B cell (primary cell): ENCODE results near the gene DPM1. TPM values are rescaled to one million over a fixed set of nuclear protein-coding genes. Genes with fewer than 3 reads are reported as not detected.

Source experiments
- ATAC-seq: fragments of 200-7000 bp; cut with Tn5 transposase; one replicate; pipeline ENCODE4 v1.10.0; 2021; ENCODE audit warnings: low read depth, mild to moderate bottlenecking, moderate number of reproducible peaks, moderate library complexity
- CTCF ChIA-PET: fragments of 350-600 bp; sonication (Branson Sonifier 250); formaldehyde crosslinking; loops from one replicate; lab custom pipeline; 2021; ENCODE audit warnings: antibody characterized with exemption, inconsistent platforms; lab: Charles Lee
- POLR2A ChIA-PET: fragments of 350-600 bp; sonication (Branson Sonifier 250); formaldehyde crosslinking; loops from one replicate; lab custom pipeline; 2021; ENCODE audit warnings: antibody characterized with exemption; lab: Charles Lee
- DNase-seq: peaks from one replicate; pipeline ENCODE4 v3.0.0; 2013
- H2AFZ ChIP-seq: 2 replicates; pipeline ENCODE4 v1.6.1; 2012; ENCODE audit warnings: mild to moderate bottlenecking, low read depth, low read length; ENCODE audit not compliant: insufficient read depth, poor library complexity, severe bottlenecking
- H3K27ac ChIP-seq, 2 donors: 1 replicate in 1 of 2; 2 replicates in 1 of 2; pipeline ENCODE4 v1.5.1; 2012 to 2013; ENCODE audit warnings: low read length in 2 of 2, mild to moderate bottlenecking in 2 of 2, moderate library complexity in 1 of 2
- H3K27me3 ChIP-seq, 4 experiments: fragments of 200-600 bp in 1 of 4; sonication (generic) in 1 of 4; replicated peaks in 1 of 4; 1 replicate in 2 of 4; 2 replicates in 2 of 4; pipeline versions ENCODE4 v1.6.1 to v1.7.0; 2013 to 2016; ENCODE audit warnings: low read length in 3 of 4, mild to moderate bottlenecking in 2 of 4, mixed read lengths in 1 of 4, moderate library complexity in 1 of 4; ENCODE audit not compliant: insufficient read depth in 4 of 4, control insufficient read depth in 3 of 4; ENCODE audit errors: control extremely low read depth in 1 of 4
- H3K36me3 ChIP-seq, 2 experiments: replicated peaks in 1 of 2; 1 replicate in 1 of 2; 2 replicates in 1 of 2; pipeline versions ENCODE4 v1.6.1 to v1.7.1; 2013; ENCODE audit warnings: low read length in 1 of 2; ENCODE audit not compliant: insufficient read depth in 2 of 2, control insufficient read depth in 1 of 2; ENCODE audit errors: control extremely low read depth in 1 of 2, extremely low read depth in 1 of 2
- H3K4me1 ChIP-seq, 2 donors: fragments of 200-600 bp in 1 of 2; sonication (generic) in 1 of 2; 1 replicate in 1 of 2; 2 replicates in 1 of 2; pipeline versions ENCODE4 v1.5.1 to v1.6.1; 2013 to 2017; ENCODE audit warnings: low read length in 2 of 2; ENCODE audit not compliant: control insufficient read depth in 2 of 2, insufficient read depth in 2 of 2
- H3K4me2 ChIP-seq: replicated peaks from 2 replicates; pipeline ENCODE3; 2012; ENCODE audit warnings: mild to moderate bottlenecking, low read depth, low read length; ENCODE audit not compliant: poor library complexity, severe bottlenecking
- H3K4me3 ChIP-seq, 5 experiments: fragments of 200-600 bp in 1 of 5; sonication (generic) in 1 of 5; 1 replicate in 3 of 5; 2 replicates in 2 of 5; pipeline versions ENCODE4 v1.5.1 to v1.7.0; 2011 to 2016; ENCODE audit warnings: low read length in 4 of 5, mild to moderate bottlenecking in 4 of 5, low read depth in 2 of 5, control low read depth in 1 of 5, moderate library complexity in 1 of 5; ENCODE audit not compliant: insufficient read depth in 1 of 5; ENCODE audit errors: control extremely low read depth in 1 of 5, extremely low read depth in 1 of 5
- H3K79me2 ChIP-seq: fragments of 200-600 bp; sonication (generic); one replicate; pipeline ENCODE4 v1.6.0; 2016; ENCODE audit warnings: low read length; ENCODE audit not compliant: control insufficient read depth, insufficient read depth
- H3K9ac ChIP-seq: fragments of 200-600 bp; sonication (generic); 2 replicates; pipeline ENCODE4 v1.6.1; 2017; ENCODE audit warnings: mild to moderate bottlenecking, low read length, moderate library complexity
- H3K9me3 ChIP-seq, 3 donors: one replicate each; pipeline versions ENCODE4 v1.6.1 to v1.7.1; 2013; ENCODE audit warnings: low read length in 2 of 3; ENCODE audit not compliant: control insufficient read depth in 2 of 3, insufficient read depth in 1 of 3; ENCODE audit errors: control extremely low read depth in 1 of 3
- H4K20me1 ChIP-seq: 2 replicates; pipeline ENCODE4 v1.6.0; 2012; ENCODE audit warnings: mild to moderate bottlenecking, low read length; ENCODE audit not compliant: insufficient read depth, control insufficient read depth, poor library complexity, severe bottlenecking
- H3K27ac Mint-ChIP-seq: one replicate; pipeline ENCODE4 v1.8.0; 2021; ENCODE audit warnings: mixed read lengths
- H3K27me3 Mint-ChIP-seq: one replicate; pipeline ENCODE4 v1.8.0; 2021; ENCODE audit warnings: mixed read lengths
- H3K4me1 Mint-ChIP-seq: one replicate; pipeline ENCODE4 v1.8.0; 2021; ENCODE audit warnings: mixed read lengths
- H3K4me3 Mint-ChIP-seq: one replicate; pipeline ENCODE4 v1.8.0; 2021; ENCODE audit warnings: mixed read lengths
- H3K9me3 Mint-ChIP-seq: one replicate; pipeline ENCODE4 v1.8.0; 2022; ENCODE audit warnings: mixed read lengths; ENCODE audit not compliant: insufficient read depth
- CTCF ChIP-seq: fragments of 200-600 bp; IDR thresholded peaks from one replicate; pipeline ENCODE4 v1.8.0; 2022; ENCODE audit warnings: antibody characterized with exemption, mild to moderate bottlenecking
- EZH2 ChIP-seq: IDR thresholded peaks from 2 replicates; pipeline ENCODE4 v1.6.1; 2012; ENCODE audit warnings: borderline replicate concordance, low read depth, mild to moderate bottlenecking, moderate library complexity, low read length; ENCODE audit not compliant: insufficient read depth, poor library complexity, severe bottlenecking
- WGBS: methylation state at CpG from one replicate; pipeline ENCODE4 v1.1.5; 2013; ENCODE audit warnings: missing lambda C conversion rate; ENCODE audit not compliant: insufficient coverage; 5-methylcytosine and 5-hydroxymethylcytosine counted together
- intact Hi-C: fragments of 100-400 bp; cut with micrococcal nuclease; formaldehyde crosslinking; loops from one replicate; pipeline ENCODE4 v1.10.0; 2022
- polyA plus RNA-seq: library from polyadenylated mRNA; depleted of rRNA; stranded (reverse); fragments of >200 nt; gene quantifications from 2 replicates; pipeline ENCODE4 v1.2.3, GENCODE V29; 2012
- total RNA-seq, 2 donors: library from RNA; stranded (reverse); fragments of 120-200 nt in 1 of 2; gene quantifications; 1 replicate in 1 of 2; 2 replicates in 1 of 2; pipeline versions ENCODE4 v1.2.3 to v1.2.4, GENCODE V29; 2013 to 2022

The DPM1 gene
- total and polyA plus RNA-seq, 2 donors (not counting 1 experiment from before 2014, with no cell fraction given) = 13.4 to 35.2 TPM

- intact Hi-C loops = loop anchor here (5.0 kb wide), 1 partner anchor 36 kb away; no protein-coding TSS in a partner anchor
- DNase-seq = no peak
- ATAC-seq = no peak
- Histone ChIP-seq H3K9ac (peak overlapping the region; percentile 1), H3K4me2 (peak overlapping the region; percentile 83), H3K36me3 (peaks cover 0 to 48% of the 10 kb centered on the region in 2 experiments), H3K4me3 (peak overlapping the region in 1 of 5 experiments; percentile 76), H3K27me3 (no peaks in the 10 kb centered on the region), H3K79me2 (peaks cover 70% of the 10 kb centered on the region), H3K27ac (peak overlapping the region in 1 of 2 donors; percentile 68), H4K20me1 (peaks cover 33% of the 10 kb centered on the region), H3K9me3 (no peaks in the 10 kb centered on the region), H3K4me1 (peaks cover 32% of the 10 kb centered on the region in 2 donors), H2AFZ (no peak overlapping the region)
- WGBS = no CpG with 5 or more reads among the region's 5 CpGs
- CTCF ChIA-PET = interaction anchor here (0.8 to 16.7 kb wide), 12 partner anchors 10 to 179 kb away, joined by 3 to 390 read pairs (median 5); partner anchors contain the start of genes BCAS4, DPM1 and MOCS3
- peak overlapping the region; percentile 92 for H3K4me3 Mint-ChIP-seq
- H3K9me3 Mint-ChIP-seq = no peaks in the 10 kb centered on the region
- H3K4me1 Mint-ChIP-seq = peaks cover 62% of the 10 kb centered on the region
- POLR2A ChIA-PET = interaction anchor here (2.5 to 4.9 kb wide), 2 partner anchors 30 to 136 kb away, joined by 14 to 123 read pairs; partner anchors contain the start of genes BCAS4, DPM1 and MOCS3
- H3K27ac Mint-ChIP-seq = peak overlapping the region; percentile 60
- no peak for TF ChIP-seq CTCF
- no peak for TF ChIP-seq EZH2
- H3K27me3 Mint-ChIP-seq = no peaks in the 10 kb centered on the region
Measured at GRCh38 chr20:50928469-50928868, 29.9 kb downstream of the DPM1 start.

GRCh38 chr20:50926530-50926929 lies 31.8 kb downstream of the DPM1 start:
- Histone ChIP-seq H3K27ac (no peak overlapping the region), H3K36me3 (peaks cover 0 to 53% of the 10 kb centered on the region in 2 experiments), H3K9me3 (no peaks in the 10 kb centered on the region), H3K27me3 (no peaks in the 10 kb centered on the region), H3K4me2 (no peak overlapping the region), H3K4me3 (no peak overlapping the region), H3K79me2 (peaks cover 89% of the 10 kb centered on the region), H2AFZ (no peak overlapping the region), H3K4me1 (peaks cover 41 to 43% of the 10 kb centered on the region in 2 donors), H3K9ac (no peak overlapping the region), H4K20me1 (peaks cover 47% of the 10 kb centered on the region)
- no CpG with 5 or more reads among the region's 1 CpG for WGBS
- H3K27me3 Mint-ChIP-seq = no peaks in the 10 kb centered on the region
- H3K9me3 Mint-ChIP-seq = no peaks in the 10 kb centered on the region
- DNase-seq (no peak), ATAC-seq (no peak)
- peaks cover 69% of the 10 kb centered on the region for H3K4me1 Mint-ChIP-seq
- intact Hi-C loops = loop anchor here (5.0 kb wide), 1 partner anchor 34 kb away; no protein-coding TSS in a partner anchor
- ChIA-PET POLR2A (interaction anchor here (1.2 kb wide), 1 partner anchor 11 kb away, joined by 3 read pairs; no protein-coding TSS in a partner anchor), CTCF (interaction anchor here (1.4 to 16.7 kb wide), 3 partner anchors 54 to 131 kb away, joined by 4 to 390 read pairs (median 5); partner anchors contain the start of gene BCAS4)
- TF ChIP-seq CTCF = no peak
- no peak for TF ChIP-seq EZH2
- H3K4me3 Mint-ChIP-seq = no peak overlapping the region
- H3K27ac Mint-ChIP-seq = no peak overlapping the region
